Transverse colon (tissue), 3 donors: ENCODE measurements around the gene NBPF19.
"Not testable (repeated sequence)": the region's sequence is repeated elsewhere in the genome, so short reads cannot be mapped to it uniquely, and the experiment has no call there.

Experiments
- CTCF ChIP-seq, 5 experiments: fragments of 200-600 bp in 3 of 5; fragments of 450-650 bp in 2 of 5; sonication (generic) in 3 of 5; IDR thresholded peaks; 1 replicate in 2 of 5; 2 replicates in 3 of 5; pipeline ENCODE4 v1.5.1; 2016 to 2017; ENCODE audit warnings: antibody characterized with exemption in 5 of 5, inconsistent platforms in 3 of 5, mild to moderate bottlenecking in 2 of 5, moderate library complexity in 1 of 5
- EP300 ChIP-seq: sonication (generic); formaldehyde crosslinking; IDR thresholded peaks from one replicate; pipeline ENCODE4 v1.6.1; 2017; ENCODE audit warnings: antibody characterized with exemption, low read depth
- POLR2A ChIP-seq: fragments of 450-650 bp; IDR thresholded peaks from one replicate; pipeline ENCODE4 v1.6.1; 2016; ENCODE audit warnings: antibody characterized with exemption, mild to moderate bottlenecking, moderate library complexity

DNA sequence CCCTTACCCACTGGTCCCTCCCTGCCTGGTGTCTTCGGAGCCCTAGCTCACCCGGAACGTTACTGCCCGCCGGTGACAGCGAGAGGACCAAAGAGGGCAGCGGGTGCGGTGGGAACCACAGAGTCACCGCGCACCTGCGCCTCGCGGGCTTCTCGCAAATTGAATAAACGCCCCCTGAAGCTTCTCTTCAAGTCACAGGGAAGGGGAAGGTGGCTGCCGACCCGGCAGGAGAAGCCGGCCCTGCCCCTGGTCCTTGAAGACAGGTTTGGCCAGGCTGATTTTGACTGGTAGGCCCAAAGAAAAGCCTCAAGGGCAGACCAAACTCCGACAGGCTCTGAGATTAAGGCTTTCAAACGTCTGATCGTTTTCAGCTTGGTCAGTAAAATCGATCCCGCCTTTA lies 87.0 kb downstream of the NBPF19 start:
- TF ChIP-seq CTCF (IDR thresholded peaks at IDR 0.05); POLR2A; EP300: not testable (repeated sequence)
